HG03095 (cell line): ENCODE measurements around the gene CEP85.
"Not testable (repeated sequence)": the region's sequence is repeated elsewhere in the genome, so short reads cannot be mapped to it uniquely, and the experiment has no call there.

Experiments
- ATAC-seq: cut with Tn5 transposase; IDR thresholded peaks from one replicate; pipeline ENCODE4 v1.9.1; 2021; ENCODE audit warnings: moderate library complexity; ENCODE audit not compliant: unreplicated experiment

The CEP85 gene

DNA sequence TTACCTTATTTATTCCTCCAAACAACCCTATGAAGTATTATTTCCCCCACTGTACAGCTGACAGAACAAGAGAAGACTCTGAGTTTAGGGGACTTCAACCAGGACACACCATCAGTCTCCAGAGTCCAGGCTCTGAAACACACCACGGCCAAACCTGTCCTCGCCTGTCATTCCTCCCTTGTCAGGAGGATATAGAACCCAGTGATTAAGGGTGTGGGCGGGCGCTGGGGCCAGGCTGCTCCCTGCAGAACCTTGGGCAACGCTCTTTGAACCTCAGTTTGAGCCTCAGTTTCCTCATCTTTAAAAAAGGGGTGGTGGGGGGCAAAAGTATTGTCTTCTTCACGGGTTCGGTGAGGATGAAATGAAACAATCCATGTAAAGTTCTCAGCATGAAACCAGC lies 9.4 kb upstream of the CEP85 start:
- ATAC-seq, result no peak

DNA sequence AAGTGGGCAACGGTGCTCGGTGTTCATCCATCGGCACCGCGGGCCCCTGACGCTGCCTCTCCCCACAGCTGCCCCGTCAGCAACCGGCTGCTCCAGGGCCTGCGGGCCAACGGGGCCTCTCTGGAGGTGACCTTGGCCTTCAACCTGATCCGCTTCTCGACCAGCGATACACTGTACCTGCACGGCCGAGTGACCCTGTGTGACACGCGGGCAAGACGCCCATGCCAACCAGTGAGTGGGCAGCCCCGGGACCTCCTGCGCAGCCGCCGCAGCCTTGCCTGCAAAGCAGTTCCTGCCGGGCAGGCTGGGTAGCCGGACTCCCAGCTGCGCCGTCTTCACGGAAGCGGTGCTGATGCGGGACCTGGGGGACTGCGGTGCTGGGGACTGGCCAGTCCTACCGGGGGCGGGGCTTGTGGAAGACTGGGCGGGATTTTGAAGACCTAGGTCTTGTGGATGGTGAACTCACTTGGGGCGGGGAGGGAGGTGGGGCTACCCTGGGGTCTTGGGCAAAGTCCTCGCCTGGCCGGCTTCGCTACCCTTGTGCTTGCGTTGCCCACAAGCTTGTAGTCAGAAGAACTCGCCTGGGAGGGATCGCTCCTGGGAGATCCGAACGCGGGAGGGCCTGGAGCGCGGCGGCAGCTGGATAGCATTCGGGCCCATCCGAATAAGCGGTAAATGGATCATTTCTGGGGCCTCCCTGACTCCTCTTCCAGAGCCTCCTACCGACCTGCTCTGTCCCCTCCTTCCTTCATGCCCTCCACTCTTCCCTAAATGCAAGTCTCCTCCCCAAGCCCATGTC lies 8.8 kb upstream of the CEP85 start:
- no peak for ATAC-seq

DNA sequence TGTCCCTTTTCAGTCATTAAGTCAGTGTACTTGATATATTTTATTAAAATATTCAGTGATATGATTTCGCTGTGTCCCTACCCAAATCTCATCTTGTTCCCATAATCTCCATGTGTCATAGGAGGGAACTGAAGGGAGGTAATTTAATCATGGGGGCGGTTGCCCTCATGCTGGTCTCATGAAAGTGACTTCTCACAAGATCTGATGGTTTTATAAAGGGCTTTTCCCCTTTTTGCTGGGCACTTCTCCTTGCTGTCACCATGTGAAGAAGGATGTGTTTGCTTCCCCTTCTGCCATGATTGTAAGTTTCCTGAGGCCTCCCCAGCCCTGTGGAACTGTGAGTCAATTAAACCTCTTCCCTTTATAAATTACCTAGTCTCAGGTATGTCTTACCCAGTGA lies 3.3 kb upstream of the CEP85 start:
- not testable (repeated sequence) for ATAC-seq

DNA sequence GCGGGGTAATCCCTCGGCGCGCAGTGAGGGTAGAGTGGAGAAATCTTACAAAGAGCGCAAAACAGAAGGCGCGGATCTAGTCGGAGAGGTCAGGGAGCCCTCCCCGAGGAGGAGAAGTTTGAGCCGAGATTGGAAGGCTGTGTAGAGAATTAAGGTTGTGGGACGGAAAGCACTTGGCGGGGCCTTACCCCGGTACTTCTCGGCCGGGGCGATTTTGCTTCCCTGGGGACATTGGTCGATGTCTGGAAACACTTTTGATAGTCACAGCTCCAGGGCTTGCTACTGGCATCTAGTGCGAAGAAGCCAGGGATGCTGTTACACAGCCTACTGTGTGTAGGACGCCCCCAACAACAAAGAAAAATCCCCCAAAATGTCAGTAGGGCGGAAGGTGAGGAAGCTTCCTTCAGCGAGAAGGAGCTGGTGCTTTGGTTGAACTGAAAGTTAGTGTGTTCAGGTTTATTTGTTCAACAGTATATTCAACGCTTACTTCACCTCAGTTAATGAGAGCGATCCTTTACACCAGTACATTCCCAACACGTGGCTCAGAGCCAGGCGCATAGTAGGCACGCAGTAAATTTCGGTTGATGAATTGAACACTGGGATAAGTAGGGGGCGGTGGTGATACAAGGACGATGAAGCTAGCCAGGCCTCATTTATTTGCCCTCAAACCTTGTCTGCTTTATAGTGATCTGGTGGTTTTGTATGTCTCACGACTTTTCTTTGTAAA lies 807 bp downstream of the CEP85 start:
- ATAC-seq, result no peak

DNA sequence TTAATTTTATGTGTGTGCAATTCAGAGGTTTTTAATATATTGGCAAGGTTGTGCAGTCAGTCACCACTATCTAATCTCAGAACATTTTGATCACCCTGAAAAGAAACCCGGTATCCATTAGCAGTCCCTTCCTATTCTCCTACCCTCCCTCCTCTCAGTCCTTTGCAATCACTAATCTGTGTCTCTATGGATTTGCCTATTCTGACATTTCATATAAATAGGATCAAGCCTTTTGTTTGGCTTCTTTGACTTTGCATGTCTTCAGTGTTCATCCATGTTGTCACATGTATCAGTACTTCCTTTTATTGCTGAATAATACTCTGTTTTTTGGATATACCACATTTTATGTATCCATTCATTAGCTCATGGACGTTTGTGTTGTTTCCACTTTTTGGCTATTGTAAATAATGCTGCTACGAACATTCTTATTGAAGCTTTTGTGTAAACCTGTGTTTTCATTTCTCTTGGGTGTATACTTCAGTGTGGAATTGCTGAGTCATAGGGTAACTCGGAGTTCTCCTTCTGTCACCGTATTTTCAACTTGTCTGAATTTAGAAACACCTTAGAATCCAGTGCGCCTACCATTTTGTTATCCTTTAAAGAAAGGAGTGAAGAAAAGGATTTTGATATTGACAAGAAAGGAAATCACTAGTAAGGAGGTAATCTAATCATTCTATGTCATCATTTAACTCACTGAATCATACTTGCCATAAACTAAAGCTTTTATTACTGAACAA lies 3.4 kb downstream of the CEP85 start:
- ATAC-seq, result no peak

DNA sequence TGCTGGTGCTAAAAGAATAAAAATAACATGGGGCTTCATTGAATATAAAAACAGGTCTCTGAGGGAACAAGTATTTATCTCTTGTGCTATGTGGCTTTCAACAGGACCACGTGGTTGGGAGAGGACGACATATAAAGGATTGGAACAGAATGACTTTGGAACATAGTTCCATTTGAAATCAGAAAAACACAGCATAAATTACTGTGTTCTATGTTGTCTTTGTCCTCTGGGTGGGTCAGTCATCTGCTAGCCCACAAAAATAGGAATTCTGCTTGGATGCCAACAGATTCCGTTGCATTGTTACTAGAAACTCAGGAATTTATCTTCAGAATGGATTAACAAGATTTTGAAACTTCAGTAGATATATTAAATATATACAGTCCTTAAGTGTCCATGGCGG lies 5.9 kb downstream of the CEP85 start:
- no peak for ATAC-seq

DNA sequence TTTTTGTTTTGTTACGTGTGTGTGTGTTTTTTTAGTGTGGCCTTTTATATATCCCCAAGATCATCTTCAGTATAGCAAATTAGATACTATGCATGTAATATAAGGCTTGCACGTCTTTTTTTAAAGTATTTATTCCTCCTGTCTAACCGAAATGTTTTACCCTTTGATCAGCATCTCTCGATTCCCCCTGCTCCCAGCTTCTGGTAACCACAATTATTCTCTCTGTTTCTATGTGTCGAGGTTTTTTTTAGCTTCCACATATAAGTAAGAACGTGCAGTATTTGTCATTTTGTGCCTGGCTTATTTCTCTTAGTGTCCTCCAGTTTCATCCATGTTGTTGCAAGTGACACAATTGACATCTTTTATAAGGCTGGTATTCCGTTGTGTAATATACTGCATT lies 18.7 kb downstream of the CEP85 start:
- no peak for ATAC-seq

DNA sequence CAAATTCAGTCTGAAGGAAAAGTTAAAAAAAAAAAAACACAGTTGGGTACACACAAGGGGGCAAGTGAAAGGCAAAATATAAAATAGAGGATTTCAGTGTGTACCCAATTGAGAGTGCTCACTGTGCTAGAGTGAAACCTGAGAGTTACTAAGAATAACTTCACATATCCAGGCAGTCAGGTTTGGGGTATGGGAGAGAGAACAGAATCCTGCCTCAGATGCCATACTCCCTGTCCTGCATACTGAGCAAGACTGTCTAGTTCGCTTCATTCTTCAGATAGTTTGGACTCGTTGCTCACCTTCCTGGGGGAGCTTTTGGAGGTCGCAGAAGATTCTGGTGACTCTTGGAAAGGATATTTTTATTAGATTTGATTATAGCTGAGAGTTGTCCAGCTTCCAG lies 20.4 kb downstream of the CEP85 start:
- no peak for ATAC-seq

DNA sequence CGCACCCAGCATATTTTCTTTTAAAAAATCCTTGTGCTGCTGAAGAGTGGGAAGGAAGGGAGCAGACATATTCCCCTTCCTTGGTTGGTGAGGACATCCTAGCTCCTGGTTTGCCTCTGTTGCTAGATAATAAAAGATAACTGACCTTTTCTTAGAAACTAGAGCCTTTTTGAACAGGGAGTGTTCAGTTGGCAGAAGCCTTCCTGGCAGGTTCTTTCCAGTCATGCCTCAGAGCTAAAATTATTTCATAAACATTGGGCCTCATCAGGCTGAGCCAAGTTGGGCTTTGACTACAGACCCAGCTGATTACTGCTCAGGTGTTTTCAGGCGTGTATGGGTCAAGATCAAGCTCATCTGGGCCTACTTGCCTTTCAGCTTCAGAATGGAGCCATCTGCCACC lies 23.2 kb downstream of the CEP85 start:
- ATAC-seq, result no peak

DNA sequence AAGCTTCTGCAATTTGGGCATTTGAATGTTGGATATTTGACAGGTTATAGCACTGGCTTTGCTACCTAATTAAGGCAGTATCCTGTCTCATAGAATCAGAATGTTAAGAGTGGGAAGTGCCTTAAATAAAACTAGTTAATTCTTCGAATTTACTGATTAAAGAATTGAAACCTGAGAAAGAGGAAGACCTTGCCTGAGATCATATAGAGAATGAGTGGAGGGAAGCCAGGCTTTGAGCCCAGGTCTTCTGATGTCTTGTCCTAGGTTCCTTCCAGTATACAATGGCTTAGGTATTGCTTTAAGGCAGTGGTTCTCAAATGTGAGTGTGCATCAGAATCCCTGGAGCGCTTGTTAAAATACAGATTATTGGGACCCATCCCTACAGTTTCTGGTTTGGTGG lies 25.0 kb downstream of the CEP85 start:
- ATAC-seq, result no peak

DNA sequence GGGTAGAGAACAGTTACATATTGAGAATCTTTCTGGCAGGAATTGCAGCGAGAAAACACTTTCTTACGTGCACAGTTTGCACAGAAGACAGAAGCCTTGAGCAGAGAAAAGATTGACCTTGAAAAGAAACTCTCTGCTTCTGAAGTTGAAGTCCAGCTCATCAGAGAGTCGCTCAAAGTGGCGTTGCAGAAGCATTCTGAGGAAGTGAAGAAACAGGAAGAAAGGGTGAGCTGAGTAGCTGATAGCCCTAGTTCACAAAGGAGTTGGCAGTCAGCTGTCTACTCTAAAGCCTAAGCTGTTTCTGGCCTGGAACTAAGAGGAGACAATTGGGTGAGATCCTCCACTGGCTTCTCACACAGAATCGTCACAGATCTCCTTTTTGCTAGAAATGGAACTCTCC lies 25.6 kb downstream of the CEP85 start:
- no peak for ATAC-seq

DNA sequence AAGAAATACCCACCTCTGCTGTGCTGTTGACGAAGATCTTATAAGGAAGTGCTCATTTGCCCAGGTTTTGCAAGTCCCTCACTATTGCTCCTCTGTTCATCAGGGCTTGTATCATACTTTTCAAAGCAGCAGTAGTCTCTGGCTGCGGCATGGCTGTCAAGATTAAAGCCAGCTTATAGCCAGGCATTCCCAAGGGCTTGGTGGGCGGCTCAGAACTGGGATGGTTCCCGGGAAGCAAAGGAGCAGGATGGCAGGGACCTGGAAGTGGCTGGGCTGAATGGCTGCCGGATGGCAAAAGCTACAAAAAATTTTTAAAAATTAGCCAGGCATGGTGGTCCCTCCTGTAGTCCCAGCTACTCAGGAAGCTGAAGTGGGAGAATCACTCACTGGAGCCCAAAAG lies 29.2 kb downstream of the CEP85 start:
- no peak for ATAC-seq

DNA sequence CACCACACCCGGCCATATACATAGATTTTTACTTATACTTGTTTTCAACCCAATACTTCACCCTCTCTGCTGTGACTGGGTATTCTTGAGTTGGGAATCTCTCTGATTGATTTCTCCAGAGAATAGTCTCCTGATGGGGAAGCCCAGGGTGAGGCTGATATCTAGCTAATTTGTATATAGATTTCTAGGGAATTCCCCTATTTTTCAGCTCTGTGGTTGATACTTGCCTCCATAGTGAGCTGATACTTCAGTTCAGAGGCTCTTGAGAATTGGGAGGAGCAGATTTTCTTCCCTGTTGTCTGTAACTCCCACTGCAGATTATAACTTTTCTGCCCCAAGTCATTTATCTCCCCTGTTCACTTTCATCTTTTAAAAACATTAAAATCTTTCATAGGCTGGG lies 31.4 kb downstream of the CEP85 start:
- no peak for ATAC-seq

DNA sequence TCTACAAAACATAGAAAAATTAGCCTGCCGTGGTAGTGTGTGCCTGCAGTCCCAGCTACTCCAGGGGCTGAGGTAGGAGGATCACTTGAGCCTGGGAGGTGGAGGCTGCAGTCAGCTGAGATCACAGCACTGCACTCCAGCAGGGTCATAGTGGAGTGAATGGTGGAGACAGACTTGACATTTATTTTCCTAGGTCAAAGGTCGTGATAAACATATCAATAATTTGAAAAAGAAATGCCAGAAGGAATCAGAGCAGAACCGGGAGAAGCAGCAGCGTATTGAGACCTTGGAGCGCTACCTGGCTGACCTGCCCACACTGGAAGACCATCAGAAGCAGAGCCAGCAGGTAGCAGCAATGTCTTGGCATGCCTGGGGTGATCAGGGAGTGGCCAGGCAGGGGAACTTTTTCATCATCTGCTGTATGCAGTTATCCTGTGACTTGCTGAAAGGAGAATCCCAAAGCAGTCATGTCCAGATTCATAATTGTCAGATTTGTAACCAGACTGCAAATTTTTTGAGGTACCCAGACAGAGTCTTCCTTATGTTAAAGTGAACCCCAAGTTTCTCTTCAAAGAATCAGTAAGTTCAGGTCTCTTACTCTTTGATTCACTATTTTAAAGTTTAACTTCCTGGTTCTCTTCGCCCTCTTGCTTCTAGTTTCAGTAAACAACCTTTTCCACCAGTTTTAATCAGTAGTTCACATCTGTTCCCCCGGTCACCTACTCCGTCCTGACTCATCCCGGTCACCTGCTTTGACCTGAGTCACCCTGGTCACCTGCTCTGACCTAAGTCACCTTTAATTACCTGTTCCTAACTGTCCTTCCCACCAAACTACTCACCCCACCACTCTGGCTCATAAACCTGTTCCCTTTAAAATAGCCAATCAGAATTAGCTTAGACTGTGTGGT lies 34.5 kb downstream of the CEP85 start:
- no peak for ATAC-seq

DNA sequence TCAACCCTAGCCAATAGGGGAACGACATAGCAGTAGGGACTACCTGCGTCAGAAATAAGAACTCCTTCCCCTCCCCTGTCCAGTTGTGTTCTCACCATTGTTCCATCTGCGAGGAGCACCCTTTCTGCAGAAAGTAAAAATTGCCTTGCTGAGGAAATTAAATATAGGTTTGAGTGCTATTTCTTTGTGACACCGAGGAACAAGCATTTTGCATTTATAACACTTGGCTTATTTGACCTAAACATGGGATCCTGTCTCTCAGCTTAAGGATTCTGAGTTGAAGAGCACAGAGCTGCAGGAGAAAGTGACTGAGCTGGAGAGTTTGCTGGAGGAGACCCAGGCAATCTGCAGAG lies 35.2 kb downstream of the CEP85 start:
- no peak for ATAC-seq

DNA sequence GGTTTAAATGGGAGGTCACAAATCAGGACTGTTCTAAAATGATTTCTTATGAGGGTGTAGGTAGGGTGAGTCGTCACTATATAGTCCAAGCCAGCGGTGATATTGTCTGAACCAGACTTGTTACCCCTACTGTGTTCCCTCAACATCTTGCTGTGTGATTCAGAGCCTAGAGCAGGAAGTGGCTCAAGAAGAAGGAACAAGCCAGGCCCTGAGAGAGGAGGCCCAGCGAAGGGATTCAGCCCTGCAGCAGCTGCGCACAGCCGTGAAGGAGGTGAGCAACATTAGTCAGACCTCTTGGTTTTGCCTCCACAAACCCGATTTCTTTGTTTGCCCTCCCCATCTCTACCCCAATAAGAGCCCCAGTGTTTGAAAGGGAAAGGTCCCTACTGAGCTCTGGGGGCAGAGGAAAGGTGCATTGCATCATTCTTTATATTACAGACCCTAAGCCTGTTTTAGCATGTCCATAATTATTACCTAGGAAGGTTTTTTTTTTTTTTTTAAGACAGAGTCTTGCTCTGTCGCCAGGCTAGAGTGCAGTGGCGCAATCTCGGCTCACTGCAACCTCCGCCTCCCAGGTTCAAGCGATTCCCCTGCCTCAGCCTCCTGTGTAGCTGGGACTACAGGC lies 40.9 kb downstream of the CEP85 start:
- no peak for ATAC-seq

DNA sequence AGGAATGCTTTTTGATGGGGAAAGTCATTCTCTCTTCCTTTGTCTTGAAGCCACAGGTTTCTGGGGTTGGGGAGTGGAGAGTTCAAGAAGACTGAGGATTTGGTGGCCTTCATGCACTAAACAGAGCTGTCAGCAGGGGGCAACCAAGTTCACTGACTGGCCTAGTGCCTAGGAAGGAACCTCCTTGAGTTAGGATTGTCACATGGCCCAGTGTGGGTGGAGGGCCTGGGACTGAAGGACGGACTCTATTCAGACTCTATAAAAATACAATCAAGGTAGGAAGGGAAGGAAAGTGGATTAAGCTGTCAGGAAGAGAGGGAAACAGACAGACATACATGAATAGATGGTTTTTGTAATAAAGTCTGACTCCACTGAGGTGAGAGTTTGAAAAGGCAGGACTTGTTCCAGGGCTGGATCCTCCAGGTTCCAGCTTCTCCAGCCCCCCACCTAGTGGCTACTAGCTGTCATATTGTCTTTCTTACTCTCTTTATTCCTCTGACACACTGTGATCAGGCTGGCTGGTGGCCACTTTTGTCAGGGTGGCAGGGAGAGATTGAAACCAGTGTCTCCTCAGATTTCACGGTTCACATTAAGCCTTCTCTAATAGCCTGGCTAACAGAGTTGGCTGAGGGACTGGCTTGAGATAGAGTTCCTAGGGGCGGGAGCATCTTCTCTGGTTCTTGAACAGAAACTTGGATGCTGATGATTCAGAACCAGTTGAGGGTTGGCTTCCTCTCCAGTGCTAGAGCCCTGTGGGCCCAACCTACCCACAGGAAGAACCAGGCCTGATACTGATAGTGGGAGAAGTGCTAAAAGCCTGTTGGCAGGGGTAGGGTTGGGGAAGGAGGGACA lies 41.8 kb downstream of the CEP85 start:
- no peak for ATAC-seq

DNA sequence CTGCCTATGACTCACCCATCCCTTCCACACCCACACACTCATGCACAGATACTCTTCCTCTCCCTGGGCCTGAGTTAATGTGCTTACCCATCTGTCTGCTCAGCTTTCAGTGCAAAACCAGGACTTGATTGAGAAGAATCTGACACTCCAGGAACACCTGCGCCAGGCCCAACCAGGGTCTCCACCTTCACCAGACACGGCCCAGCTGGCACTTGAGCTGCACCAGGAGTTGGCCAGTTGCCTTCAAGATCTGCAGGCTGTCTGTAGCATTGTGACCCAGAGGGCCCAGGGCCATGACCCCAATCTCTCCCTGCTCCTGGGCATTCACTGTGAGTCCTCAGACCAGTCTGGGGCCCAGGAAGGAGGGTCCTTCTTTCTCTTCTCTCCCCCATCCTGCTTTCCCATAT lies 42.4 kb downstream of the CEP85 start:
- no peak for ATAC-seq

DNA sequence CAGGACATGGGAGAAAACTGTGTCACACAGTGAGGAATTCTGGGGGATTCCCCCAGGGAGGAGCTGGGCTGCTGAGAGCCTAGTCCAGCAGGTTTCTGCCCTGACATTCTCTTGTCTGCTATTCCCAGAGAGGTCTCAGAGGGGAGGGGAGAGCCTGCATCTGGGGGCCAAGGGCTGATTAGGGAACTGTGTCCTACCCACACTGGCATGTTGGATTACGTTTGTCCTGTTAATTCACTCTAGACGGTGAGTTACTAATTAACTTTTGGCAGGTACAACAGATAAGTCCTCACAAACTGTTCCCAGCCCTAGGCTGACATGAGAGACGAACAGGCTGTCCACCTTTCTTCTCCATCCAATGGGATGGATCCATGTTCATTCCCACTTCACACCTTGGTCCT lies 43.3 kb downstream of the CEP85 start:
- ATAC-seq, result no peak

DNA sequence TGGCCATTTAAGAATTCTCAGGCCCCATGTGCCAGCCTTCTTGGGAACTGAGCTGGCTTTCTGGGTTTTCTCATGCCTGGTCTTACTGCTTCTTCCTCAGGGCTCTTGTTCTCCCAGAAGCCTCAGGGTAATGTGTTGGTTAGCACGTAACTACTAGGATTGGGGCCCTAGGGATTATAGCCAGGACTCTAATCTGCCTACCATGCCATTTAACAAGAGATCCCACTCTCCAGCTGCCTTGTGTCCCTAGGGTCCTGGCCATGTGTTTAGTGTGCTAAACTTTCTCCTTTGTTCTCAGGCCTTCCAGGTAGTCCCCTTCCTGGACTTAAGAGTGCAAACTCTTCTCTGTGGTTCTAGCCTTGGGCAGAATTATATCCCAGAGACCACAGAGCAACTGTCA lies 43.7 kb downstream of the CEP85 start:
- no peak for ATAC-seq
